Measurements from ENCODE around the gene PRKCH.

- TF ChIP-seq CTCF (IDR thresholded peaks at IDR 0.05) (no peak), POLR2A (IDR thresholded peaks at IDR 0.05) (no peak)
These were observed 67.0 kb downstream of the PRKCH start for GRCh38 chr14:61388173-61388975.
